B cell (primary cell): Measurements from ENCODE around the gene SPIRE1. TPM values are rescaled to one million over a fixed set of nuclear protein-coding genes. Genes with fewer than 3 reads are reported as not detected.
"Not testable (repeated sequence)": the region's sequence is repeated elsewhere in the genome, so short reads cannot be mapped to it uniquely, and the experiment has no call there.

Experiments used
- ATAC-seq: fragments of 200-7000 bp; cut with Tn5 transposase; one replicate; pipeline ENCODE4 v1.10.0; 2021; ENCODE audit warnings: low read depth, mild to moderate bottlenecking, moderate number of reproducible peaks, moderate library complexity
- CTCF ChIA-PET: fragments of 350-600 bp; sonication (Branson Sonifier 250); formaldehyde crosslinking; loops from one replicate; lab custom pipeline; 2021; ENCODE audit warnings: antibody characterized with exemption, inconsistent platforms; lab: Charles Lee
- POLR2A ChIA-PET: fragments of 350-600 bp; sonication (Branson Sonifier 250); formaldehyde crosslinking; loops from one replicate; lab custom pipeline; 2021; ENCODE audit warnings: antibody characterized with exemption; lab: Charles Lee
- DNase-seq: peaks from one replicate; pipeline ENCODE4 v3.0.0; 2013
- H2AFZ ChIP-seq: 2 replicates; pipeline ENCODE4 v1.6.1; 2012; ENCODE audit warnings: mild to moderate bottlenecking, low read depth, low read length; ENCODE audit not compliant: insufficient read depth, poor library complexity, severe bottlenecking
- H3K27ac ChIP-seq, 2 donors: 1 replicate in 1 of 2; 2 replicates in 1 of 2; pipeline ENCODE4 v1.5.1; 2012 to 2013; ENCODE audit warnings: low read length in 2 of 2, mild to moderate bottlenecking in 2 of 2, moderate library complexity in 1 of 2
- H3K27me3 ChIP-seq, 4 experiments: fragments of 200-600 bp in 1 of 4; sonication (generic) in 1 of 4; replicated peaks in 1 of 4; 1 replicate in 2 of 4; 2 replicates in 2 of 4; pipeline versions ENCODE4 v1.6.1 to v1.7.0; 2013 to 2016; ENCODE audit warnings: low read length in 3 of 4, mild to moderate bottlenecking in 2 of 4, mixed read lengths in 1 of 4, moderate library complexity in 1 of 4; ENCODE audit not compliant: insufficient read depth in 4 of 4, control insufficient read depth in 3 of 4; ENCODE audit errors: control extremely low read depth in 1 of 4
- H3K36me3 ChIP-seq, 2 experiments: replicated peaks in 1 of 2; 1 replicate in 1 of 2; 2 replicates in 1 of 2; pipeline versions ENCODE4 v1.6.1 to v1.7.1; 2013; ENCODE audit warnings: low read length in 1 of 2; ENCODE audit not compliant: insufficient read depth in 2 of 2, control insufficient read depth in 1 of 2; ENCODE audit errors: control extremely low read depth in 1 of 2, extremely low read depth in 1 of 2
- H3K4me1 ChIP-seq, 2 donors: fragments of 200-600 bp in 1 of 2; sonication (generic) in 1 of 2; 1 replicate in 1 of 2; 2 replicates in 1 of 2; pipeline versions ENCODE4 v1.5.1 to v1.6.1; 2013 to 2017; ENCODE audit warnings: low read length in 2 of 2; ENCODE audit not compliant: control insufficient read depth in 2 of 2, insufficient read depth in 2 of 2
- H3K4me2 ChIP-seq: replicated peaks from 2 replicates; pipeline ENCODE3; 2012; ENCODE audit warnings: mild to moderate bottlenecking, low read depth, low read length; ENCODE audit not compliant: poor library complexity, severe bottlenecking
- H3K4me3 ChIP-seq, 5 experiments: fragments of 200-600 bp in 1 of 5; sonication (generic) in 1 of 5; 1 replicate in 3 of 5; 2 replicates in 2 of 5; pipeline versions ENCODE4 v1.5.1 to v1.7.0; 2011 to 2016; ENCODE audit warnings: low read length in 4 of 5, mild to moderate bottlenecking in 4 of 5, low read depth in 2 of 5, control low read depth in 1 of 5, moderate library complexity in 1 of 5; ENCODE audit not compliant: insufficient read depth in 1 of 5; ENCODE audit errors: control extremely low read depth in 1 of 5, extremely low read depth in 1 of 5
- H3K79me2 ChIP-seq: fragments of 200-600 bp; sonication (generic); one replicate; pipeline ENCODE4 v1.6.0; 2016; ENCODE audit warnings: low read length; ENCODE audit not compliant: control insufficient read depth, insufficient read depth
- H3K9ac ChIP-seq: fragments of 200-600 bp; sonication (generic); 2 replicates; pipeline ENCODE4 v1.6.1; 2017; ENCODE audit warnings: mild to moderate bottlenecking, low read length, moderate library complexity
- H3K9me3 ChIP-seq, 3 donors: one replicate each; pipeline versions ENCODE4 v1.6.1 to v1.7.1; 2013; ENCODE audit warnings: low read length in 2 of 3; ENCODE audit not compliant: control insufficient read depth in 2 of 3, insufficient read depth in 1 of 3; ENCODE audit errors: control extremely low read depth in 1 of 3
- H4K20me1 ChIP-seq: 2 replicates; pipeline ENCODE4 v1.6.0; 2012; ENCODE audit warnings: mild to moderate bottlenecking, low read length; ENCODE audit not compliant: insufficient read depth, control insufficient read depth, poor library complexity, severe bottlenecking
- H3K27ac Mint-ChIP-seq: one replicate; pipeline ENCODE4 v1.8.0; 2021; ENCODE audit warnings: mixed read lengths
- H3K27me3 Mint-ChIP-seq: one replicate; pipeline ENCODE4 v1.8.0; 2021; ENCODE audit warnings: mixed read lengths
- H3K4me1 Mint-ChIP-seq: one replicate; pipeline ENCODE4 v1.8.0; 2021; ENCODE audit warnings: mixed read lengths
- H3K4me3 Mint-ChIP-seq: one replicate; pipeline ENCODE4 v1.8.0; 2021; ENCODE audit warnings: mixed read lengths
- H3K9me3 Mint-ChIP-seq: one replicate; pipeline ENCODE4 v1.8.0; 2022; ENCODE audit warnings: mixed read lengths; ENCODE audit not compliant: insufficient read depth
- CTCF ChIP-seq: fragments of 200-600 bp; IDR thresholded peaks from one replicate; pipeline ENCODE4 v1.8.0; 2022; ENCODE audit warnings: antibody characterized with exemption, mild to moderate bottlenecking
- EZH2 ChIP-seq: IDR thresholded peaks from 2 replicates; pipeline ENCODE4 v1.6.1; 2012; ENCODE audit warnings: borderline replicate concordance, low read depth, mild to moderate bottlenecking, moderate library complexity, low read length; ENCODE audit not compliant: insufficient read depth, poor library complexity, severe bottlenecking
- WGBS: methylation state at CpG from one replicate; pipeline ENCODE4 v1.1.5; 2013; ENCODE audit warnings: missing lambda C conversion rate; ENCODE audit not compliant: insufficient coverage; 5-methylcytosine and 5-hydroxymethylcytosine counted together
- intact Hi-C: fragments of 100-400 bp; cut with micrococcal nuclease; formaldehyde crosslinking; loops from one replicate; pipeline ENCODE4 v1.10.0; 2022
- polyA plus RNA-seq: library from polyadenylated mRNA; depleted of rRNA; stranded (reverse); fragments of >200 nt; gene quantifications from 2 replicates; pipeline ENCODE4 v1.2.3, GENCODE V29; 2012
- total RNA-seq, 2 donors: library from RNA; stranded (reverse); fragments of 120-200 nt in 1 of 2; gene quantifications; 1 replicate in 1 of 2; 2 replicates in 1 of 2; pipeline versions ENCODE4 v1.2.3 to v1.2.4, GENCODE V29; 2013 to 2022

Gene SPIRE1
- total and polyA plus RNA-seq, 2 donors (not counting 1 experiment from before 2014, with no cell fraction given), result 0.22 to 4.0 TPM

GRCh38 chr18:12411456-12411855, 246.5 kb downstream of the SPIRE1 start:
- ATAC-seq (no peak), DNase-seq (no peak)
- no peak overlapping the region for H3K27ac ChIP-seq
- TF ChIP-seq EZH2 (no peak), CTCF (no peak)
- H3K27me3 ChIP-seq, result peaks cover 0 to under 1% (median 0%) of the 10 kb centered on the region in 4 experiments
- H3K4me1 Mint-ChIP-seq, result peaks cover 12% of the 10 kb centered on the region
- H3K4me2 ChIP-seq, result no peak overlapping the region
- no peaks in the 10 kb centered on the region for H3K9me3 ChIP-seq
- no peak overlapping the region for H3K4me3 ChIP-seq
- H2AFZ ChIP-seq, result no peak overlapping the region
- H4K20me1 ChIP-seq, result no peaks in the 10 kb centered on the region
- ChIA-PET CTCF (no interaction called here), POLR2A (interaction anchor here (1.0 kb wide), 1 partner anchor 580 kb away, joined by 6 read pairs; the partner anchor contains the start of gene CEP192)
- no peaks in the 10 kb centered on the region for H3K27me3 Mint-ChIP-seq
- no peak overlapping the region for H3K4me3 Mint-ChIP-seq
- intact Hi-C loops, result no loop called here
- H3K9ac ChIP-seq, result no peak overlapping the region
- H3K79me2 ChIP-seq, result no peaks in the 10 kb centered on the region
- no peaks in the 10 kb centered on the region for H3K36me3 ChIP-seq
- no peaks in the 10 kb centered on the region for H3K9me3 Mint-ChIP-seq
- 100% methylated on average over 1 of the region's 3 CpGs for WGBS
- no peak overlapping the region for H3K27ac Mint-ChIP-seq
- peaks cover 8 to 15% of the 10 kb centered on the region in 2 donors for H3K4me1 ChIP-seq

GRCh38 chr18:12410747-12411146, 247.2 kb downstream of the SPIRE1 start:
- H3K36me3 ChIP-seq, H3K4me2 ChIP-seq, CTCF ChIA-PET, POLR2A ChIA-PET, DNase-seq, H3K4me3 ChIP-seq, H3K4me3 Mint-ChIP-seq, H3K27me3 Mint-ChIP-seq, H3K9me3 Mint-ChIP-seq, H3K9me3 ChIP-seq, ATAC-seq, H3K27me3 ChIP-seq, H3K9ac ChIP-seq, H4K20me1 ChIP-seq, H2AFZ ChIP-seq, H3K27ac ChIP-seq, H3K27ac Mint-ChIP-seq, H3K79me2 ChIP-seq, intact Hi-C loops: not testable (repeated sequence)
- no CpG with 5 or more reads among the region's 9 CpGs for WGBS
- peaks cover 9 to 18% of the 10 kb centered on the region in 2 donors for H3K4me1 ChIP-seq
- peaks cover 18% of the 10 kb centered on the region for H3K4me1 Mint-ChIP-seq
